NCI-H146 treated with DMSO at 0.1 percent for 48 hours (cell line): ENCODE measurements around the gene GLB1L2.
"Not testable (repeated sequence)": the region's sequence is repeated elsewhere in the genome, so short reads cannot be mapped to it uniquely, and the experiment has no call there.

Experiments used
- DNase-seq: peaks from one replicate; lab custom pipeline; 2025; ENCODE audit not compliant: unreplicated experiment; lab: John Stamatoyannopoulos, UW

The GLB1L2 gene

GRCh38 chr11:134321373-134321772 lies 10.4 kb upstream of the GLB1L2 start:
- DNase-seq: not testable (repeated sequence)

- no peak for DNase-seq
Measured at GRCh38 chr11:134322553-134322952, 9.2 kb upstream of the GLB1L2 start.

- no peak for DNase-seq
Measured at GRCh38 chr11:134328433-134328832, 3.4 kb upstream of the GLB1L2 start.

GRCh38 chr11:134330611-134331353 lies 1.0 kb upstream of the GLB1L2 start:
- DNase-seq: no peak

- no peak for DNase-seq
Measured at GRCh38 chr11:134332189-134332631, 422 bp downstream of the GLB1L2 start.

GRCh38 chr11:134332782-134333181 lies 994 bp downstream of the GLB1L2 start:
- DNase-seq: no peak

- DNase-seq: no peak
Measured at GRCh38 chr11:134333312-134333711, 1.5 kb downstream of the GLB1L2 start.

GRCh38 chr11:134333946-134334345 lies 2.2 kb downstream of the GLB1L2 start:
- no peak for DNase-seq

- no peak for DNase-seq
Measured at GRCh38 chr11:134334796-134335571, 3.2 kb downstream of the GLB1L2 start.

GRCh38 chr11:134337051-134337450 lies 5.3 kb downstream of the GLB1L2 start:
- no peak for DNase-seq

- no peak for DNase-seq
Measured at GRCh38 chr11:134338068-134338467, 6.3 kb downstream of the GLB1L2 start.

- DNase-seq: no peak
Measured at GRCh38 chr11:134338654-134339053, 6.9 kb downstream of the GLB1L2 start.

GRCh38 chr11:134339756-134340155 lies 8.0 kb downstream of the GLB1L2 start:
- no peak for DNase-seq

GRCh38 chr11:134340354-134340964 lies 8.7 kb downstream of the GLB1L2 start:
- no peak for DNase-seq

GRCh38 chr11:134341805-134342571 lies 10.2 kb downstream of the GLB1L2 start:
- no peak for DNase-seq

GRCh38 chr11:134342572-134343340 lies 11.0 kb downstream of the GLB1L2 start:
- no peak for DNase-seq

- DNase-seq: no peak
Measured at GRCh38 chr11:134343646-134344045, 11.9 kb downstream of the GLB1L2 start.

- DNase-seq: not testable (repeated sequence)
Measured at GRCh38 chr11:134344497-134345236, 12.9 kb downstream of the GLB1L2 start.

- no peak for DNase-seq
Measured at GRCh38 chr11:134345237-134345550, 13.4 kb downstream of the GLB1L2 start.
